GM12892 (cell line): Measurements from ENCODE around the gene SLC39A10.

Source experiments
- DNase-seq: peaks from one replicate; pipeline ENCODE4 v3.0.0; 2011; ENCODE audit not compliant: insufficient read length
- FAIRE-seq: peaks from 2 replicates; lab custom pipeline; 2011; peaks lifted over from hg19 to GRCh38; lab: Jason Lieb, UNC
- POLR2A ChIP-seq: IDR thresholded peaks from 2 replicates; pipeline ENCODE4 v1.6.1; 2011; ENCODE audit warnings: low read depth, low read length, control low read depth
- POLR2AphosphoS5 ChIP-seq: IDR thresholded peaks from 2 replicates; pipeline ENCODE4 v1.6.1; 2011; ENCODE audit warnings: low read depth, low read length, control low read depth
- TAF1 ChIP-seq: IDR thresholded peaks from 2 replicates; pipeline ENCODE4 v1.6.1; 2011; ENCODE audit warnings: low read depth, mild to moderate bottlenecking, control low read depth, low read length, borderline replicate concordance

The SLC39A10 gene

DNA sequence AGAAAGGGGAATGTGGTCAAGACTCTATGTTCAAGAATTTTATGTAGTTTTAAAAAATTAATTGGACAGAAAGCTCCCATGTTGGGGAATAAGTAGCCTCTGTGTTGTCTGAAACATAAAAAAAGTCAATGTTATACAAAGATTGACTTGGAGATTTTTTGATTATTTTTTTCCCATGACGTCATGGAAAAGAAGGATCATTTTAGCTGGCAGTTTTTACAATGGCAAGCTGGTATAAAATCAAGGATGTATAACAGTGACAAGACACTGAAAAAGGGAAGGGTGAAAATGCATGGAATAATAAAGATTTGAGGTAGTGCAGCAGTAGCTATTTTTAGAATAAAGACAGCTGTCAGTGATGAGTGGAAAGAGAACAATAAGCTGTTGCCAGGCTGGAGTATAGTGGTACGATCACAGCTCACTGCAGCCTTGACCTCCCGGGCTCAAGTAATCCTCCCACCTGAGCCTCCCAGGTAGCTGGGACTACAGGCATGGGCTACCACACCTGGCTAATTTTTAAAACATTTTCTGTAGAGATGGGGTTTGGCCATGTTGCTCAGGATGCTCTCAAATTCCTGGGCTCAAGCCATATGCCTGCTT, 9.2 kb downstream of the SLC39A10 start:
- TF ChIP-seq POLR2AphosphoS5 (no peak), TAF1 (no peak), POLR2A (no peak)
- DNase-seq (no peak), FAIRE-seq (no peak)

DNA sequence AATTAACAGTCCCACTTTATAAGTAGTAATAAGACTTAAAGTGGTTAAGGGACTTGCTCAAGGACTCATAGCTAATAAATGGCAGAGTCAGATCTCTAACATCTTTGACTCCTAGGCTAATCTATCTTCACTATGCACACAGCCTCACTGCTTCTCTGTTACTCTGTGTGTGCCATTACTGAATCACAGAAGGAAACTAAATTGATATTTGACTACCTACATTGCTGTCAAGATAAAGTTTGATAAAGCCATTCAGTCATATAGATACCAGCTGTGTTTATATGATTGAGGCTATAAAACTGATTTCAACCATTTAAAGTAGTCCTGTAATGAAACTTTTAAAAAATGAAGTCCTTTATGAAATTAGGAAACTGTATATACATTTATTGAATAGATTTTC, 10.9 kb downstream of the SLC39A10 start:
- DNase-seq (no peak), FAIRE-seq (no peak)

DNA sequence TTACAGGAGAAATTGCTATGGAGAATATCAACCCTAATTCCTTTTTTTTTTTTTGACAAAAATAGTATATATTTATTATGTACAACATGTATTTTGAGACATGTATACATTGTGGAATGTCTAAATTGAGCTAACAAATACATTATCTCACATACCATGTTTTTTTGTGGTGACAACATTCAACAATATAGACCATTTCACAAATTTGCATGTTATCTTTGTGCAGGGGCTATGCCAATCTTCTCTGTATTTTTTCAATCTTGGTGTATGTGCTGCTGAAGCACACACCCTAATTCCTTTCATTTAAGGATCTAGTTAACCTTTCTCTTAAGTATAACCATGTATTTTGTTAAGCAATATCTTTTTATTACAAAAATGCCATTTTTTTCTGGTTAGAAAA, 13.2 kb downstream of the SLC39A10 start:
- FAIRE-seq: no peak
- no peak for TF ChIP-seq POLR2A
- TF ChIP-seq POLR2AphosphoS5: no peak
- TF ChIP-seq TAF1: no peak
- DNase-seq: no peak

More for the DNA sequence above, 10.9 kb downstream of the SLC39A10 start:
- TF ChIP-seq TAF1: no peak
- TF ChIP-seq POLR2AphosphoS5: no peak
- TF ChIP-seq POLR2A: no peak

DNA sequence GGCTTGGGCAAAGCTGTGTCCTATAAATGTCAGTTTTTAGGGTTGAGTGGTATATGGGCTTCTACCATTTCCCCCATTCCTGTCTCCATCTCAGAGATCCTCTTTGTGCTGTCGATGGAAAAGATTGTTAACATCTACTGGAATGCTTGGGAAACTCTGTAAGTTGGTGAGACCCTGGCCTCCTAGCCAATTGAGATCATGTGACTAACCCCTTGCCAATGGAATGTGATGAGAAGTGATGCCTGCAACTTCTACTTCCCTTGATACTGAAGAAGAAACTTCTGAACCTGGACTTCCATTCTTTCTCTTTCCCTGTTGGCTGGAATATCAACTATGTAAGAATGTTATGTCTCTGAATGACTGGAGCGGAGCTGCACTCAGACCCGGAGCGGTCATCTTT, 14.5 kb downstream of the SLC39A10 start:
- TF ChIP-seq TAF1 (no peak), POLR2A (no peak), POLR2AphosphoS5 (no peak)
- DNase-seq: no peak
- no peak for FAIRE-seq

DNA sequence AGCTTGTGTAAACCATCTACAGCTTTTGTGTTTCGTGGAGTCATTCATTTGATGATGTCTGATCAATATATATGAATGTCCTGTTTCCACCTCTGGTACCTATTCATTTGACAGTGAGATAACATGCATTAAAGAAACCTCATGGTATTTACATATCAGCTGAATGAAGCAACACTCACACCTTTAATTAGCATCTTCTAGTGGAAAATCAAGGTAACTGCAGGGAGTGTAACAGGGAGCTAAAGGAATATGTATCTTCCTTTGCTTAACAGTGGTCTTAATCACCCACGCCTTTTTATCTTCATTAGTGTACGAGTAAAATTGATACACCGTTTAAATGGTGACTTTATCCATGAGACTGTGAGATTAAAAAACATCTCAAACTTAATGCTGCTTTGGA, 15.6 kb downstream of the SLC39A10 start:
- no peak for TF ChIP-seq POLR2AphosphoS5
- no peak for TF ChIP-seq POLR2A
- TF ChIP-seq TAF1: no peak
- no peak for DNase-seq
- no peak for FAIRE-seq

DNA sequence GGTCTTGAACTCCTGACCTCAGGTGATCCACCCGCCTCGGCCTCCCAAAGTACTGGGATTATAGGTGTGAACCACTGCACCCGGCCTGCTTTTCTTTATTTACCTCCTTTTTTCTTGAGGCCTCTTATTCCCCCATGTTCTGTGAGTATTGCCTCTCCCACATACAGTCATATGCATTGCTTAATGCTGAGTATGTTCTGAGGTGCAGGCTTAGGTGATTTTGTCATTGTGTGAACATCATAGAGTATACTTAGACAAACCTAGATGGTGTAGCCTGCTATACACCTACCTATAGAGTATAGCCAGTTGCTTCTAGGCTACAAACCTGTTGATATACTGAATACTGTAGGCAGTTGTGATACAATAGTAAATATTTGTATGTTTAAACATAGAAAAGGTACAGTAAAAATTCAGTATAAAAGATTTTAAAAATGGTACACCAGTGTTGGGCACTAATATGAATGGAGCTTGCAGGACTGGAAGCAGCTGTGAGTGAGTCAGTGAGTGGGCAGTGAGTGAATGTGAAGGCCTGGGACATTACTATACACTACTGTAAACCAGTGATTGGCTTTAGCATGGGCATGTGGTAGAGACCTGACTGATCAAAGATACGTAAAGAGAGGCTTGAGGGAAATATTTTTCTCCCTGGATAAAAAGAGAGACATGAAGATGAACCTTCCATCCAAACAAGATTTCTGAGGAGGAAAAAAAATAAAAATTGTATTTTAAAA, 17.6 kb downstream of the SLC39A10 start:
- no peak for FAIRE-seq
- DNase-seq: no peak
- TF ChIP-seq POLR2A: no peak
- TF ChIP-seq TAF1: no peak
- no peak for TF ChIP-seq POLR2AphosphoS5

DNA sequence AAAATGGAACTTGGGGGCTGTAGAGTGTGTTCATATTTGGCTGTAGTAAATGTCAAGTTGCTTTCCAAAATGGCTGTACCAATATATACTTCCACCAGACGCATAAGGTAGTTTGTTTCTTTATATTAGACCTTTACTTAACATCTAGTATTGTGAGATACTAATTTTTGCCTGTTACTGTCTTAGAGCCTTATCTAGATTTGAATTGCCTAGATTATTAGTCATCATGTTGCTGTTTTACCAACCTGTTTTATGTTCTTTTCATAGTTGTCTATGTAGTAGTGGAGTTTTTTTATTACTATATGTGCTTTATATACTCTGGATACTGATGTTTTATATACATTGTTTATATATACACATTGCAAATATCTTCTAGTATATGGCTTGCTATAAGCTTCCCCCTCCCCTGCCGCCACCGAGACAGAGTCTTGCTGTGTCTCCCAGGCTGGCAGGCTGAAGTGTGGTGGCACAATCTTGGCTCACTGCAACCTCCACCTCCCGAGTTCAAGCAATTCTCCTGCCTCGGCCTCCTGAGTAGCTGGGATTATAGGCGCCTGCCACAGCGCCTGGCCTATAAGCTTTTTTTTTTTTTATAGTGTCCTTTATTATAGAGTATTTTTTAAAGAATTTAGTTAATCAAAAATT, 18.9 kb downstream of the SLC39A10 start:
- FAIRE-seq (no peak), DNase-seq (no peak)
- TF ChIP-seq POLR2A (no peak), POLR2AphosphoS5 (no peak), TAF1 (no peak)

DNA sequence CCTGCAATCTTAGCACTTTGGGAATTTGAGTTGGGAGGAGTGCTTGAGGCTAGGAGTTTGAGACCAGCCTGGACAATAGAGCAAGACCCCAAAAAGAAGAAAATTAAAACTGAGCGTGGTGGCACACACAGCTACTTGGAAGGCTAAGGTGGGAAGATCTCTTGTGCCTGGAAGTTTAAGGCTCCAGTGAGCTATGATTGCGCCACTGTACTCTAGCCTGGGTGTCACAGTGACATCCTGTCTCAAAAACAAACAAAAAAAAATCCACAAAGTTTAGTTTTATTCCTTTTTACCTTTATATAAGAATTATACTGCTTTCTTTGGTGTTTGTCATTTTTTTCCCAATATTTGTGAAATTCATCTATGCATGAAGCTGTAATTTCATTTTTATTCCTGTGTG, 20.3 kb downstream of the SLC39A10 start:
- FAIRE-seq (no peak), DNase-seq (no peak)
- TF ChIP-seq POLR2AphosphoS5 (no peak), TAF1 (no peak), POLR2A (no peak)

DNA sequence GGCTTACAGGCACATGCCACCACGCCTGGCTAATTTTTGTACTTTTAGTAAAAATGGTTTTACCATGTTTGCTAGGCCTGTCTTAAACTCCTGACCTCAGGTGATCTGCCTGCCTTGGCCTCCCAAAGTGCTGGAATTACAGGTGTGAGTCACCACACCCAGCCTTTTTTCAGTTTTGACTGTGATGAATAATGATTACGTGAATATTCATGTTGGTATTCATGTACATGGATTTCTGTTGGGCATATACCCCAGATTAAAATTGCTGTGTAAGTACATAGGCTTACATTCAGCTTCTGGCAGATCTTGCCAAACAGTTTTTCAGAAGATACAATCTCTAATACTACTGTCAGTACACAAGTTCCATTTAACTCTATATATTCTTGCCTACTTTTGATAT, 20.9 kb downstream of the SLC39A10 start:
- no peak for DNase-seq
- no peak for FAIRE-seq

DNA sequence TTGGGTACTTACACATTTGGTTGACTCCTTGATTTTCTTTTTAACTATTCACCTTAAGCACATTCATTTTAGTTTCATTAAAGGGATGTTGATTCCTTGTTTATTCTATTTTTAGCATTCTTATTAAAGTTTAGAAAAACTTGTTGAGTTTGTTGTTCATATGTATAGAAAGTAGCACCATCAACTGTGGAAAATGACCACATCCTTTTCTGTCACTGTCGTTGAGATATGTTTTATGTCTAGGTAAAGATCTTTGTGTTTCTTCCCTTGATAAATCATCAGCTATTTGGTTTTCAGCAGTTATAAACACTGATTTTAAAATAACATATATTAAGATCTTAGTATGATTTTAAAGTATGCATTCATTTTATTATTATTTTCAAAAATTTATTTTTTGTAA, 25.1 kb downstream of the SLC39A10 start:
- no peak for TF ChIP-seq POLR2AphosphoS5
- TF ChIP-seq TAF1: no peak
- TF ChIP-seq POLR2A: no peak
- DNase-seq (no peak), FAIRE-seq (no peak)

More for the DNA sequence above, 20.9 kb downstream of the SLC39A10 start:
- TF ChIP-seq POLR2A (no peak), TAF1 (no peak), POLR2AphosphoS5 (no peak)

DNA sequence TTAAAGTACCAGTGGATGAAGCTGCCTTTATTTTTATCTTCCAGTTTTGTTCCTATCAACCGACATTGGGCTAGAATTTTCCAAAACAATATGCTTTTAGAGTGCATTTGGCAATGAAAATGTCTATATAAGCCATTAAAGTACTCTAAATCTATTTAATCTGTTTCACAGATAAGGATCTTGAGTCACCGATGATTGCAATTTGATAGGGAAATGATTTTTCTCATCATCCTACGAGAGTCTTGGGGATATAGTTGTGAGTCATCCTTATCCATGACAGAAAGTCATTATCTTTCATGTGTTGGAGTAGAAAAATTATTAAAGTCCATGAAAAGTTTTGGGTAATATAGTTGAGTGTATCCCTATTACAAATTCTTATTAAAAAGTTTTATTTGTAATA, 26.1 kb downstream of the SLC39A10 start:
- DNase-seq (no peak), FAIRE-seq (no peak)
- TF ChIP-seq TAF1: no peak
- no peak for TF ChIP-seq POLR2A
- no peak for TF ChIP-seq POLR2AphosphoS5
